NCI-H1930 (cell line): ENCODE data around the gene SERPIND1.
"Not testable (repeated sequence)": the region's sequence is repeated elsewhere in the genome, so short reads cannot be mapped to it uniquely, and the experiment has no call there.

Source experiments
- DNase-seq, 2 experiments: peaks; one replicate each; lab custom pipeline; 2025; lab: John Stamatoyannopoulos, UW

SERPIND1 gene

GRCh38 chr22:20813056-20813455 lies 39.1 kb downstream of the SERPIND1 start:
- no peak for DNase-seq

GRCh38 chr22:20814221-20814808 lies 40.4 kb downstream of the SERPIND1 start:
- DNase-seq = no peak

GRCh38 chr22:20815477-20816050 lies 41.7 kb downstream of the SERPIND1 start:
- DNase-seq = no peak

- no peak for DNase-seq
Observed at GRCh38 chr22:20816559-20816958, 42.6 kb downstream of the SERPIND1 start.

- DNase-seq = no peak
Observed at GRCh38 chr22:20818471-20818870, 44.6 kb downstream of the SERPIND1 start.

GRCh38 chr22:20819471-20819870 lies 45.6 kb downstream of the SERPIND1 start:
- no peak for DNase-seq

- DNase-seq = not testable (repeated sequence)
Observed at GRCh38 chr22:20821717-20822239, 47.9 kb downstream of the SERPIND1 start.

- no peak for DNase-seq
Observed at GRCh38 chr22:20822240-20822639, 48.3 kb downstream of the SERPIND1 start.

- DNase-seq = no peak
Observed at GRCh38 chr22:20823264-20823663, 49.4 kb downstream of the SERPIND1 start.

GRCh38 chr22:20825216-20825615 lies 51.3 kb downstream of the SERPIND1 start:
- DNase-seq = not testable (repeated sequence)

GRCh38 chr22:20825624-20826023 lies 51.7 kb downstream of the SERPIND1 start:
- DNase-seq = no peak

GRCh38 chr22:20826373-20827152 lies 52.6 kb downstream of the SERPIND1 start:
- not testable (repeated sequence) for DNase-seq

- DNase-seq = no peak
Observed at GRCh38 chr22:20829491-20830134, 55.7 kb downstream of the SERPIND1 start.

- no peak for DNase-seq
Observed at GRCh38 chr22:20833225-20833665, 59.3 kb downstream of the SERPIND1 start.

- no peak for DNase-seq
Observed at GRCh38 chr22:20834206-20834605, 60.3 kb downstream of the SERPIND1 start.

GRCh38 chr22:20834725-20835124 lies 60.8 kb downstream of the SERPIND1 start:
- DNase-seq = no peak
